Stimulated activated CD4-positive, alpha-beta T cell treated with anti-CD3 and anti-CD28 coated beads, Interleukin-15, amount 100 ng/mL, for 48 hours (primary cell): ENCODE data around the gene CDC42EP3.

Experiments used
- DNase-seq, 2 donors: peaks; one replicate each; pipeline ENCODE4 v3.0.0-alpha.2; 2020; ENCODE audit warnings: low read depth in 2 of 2

CDC42EP3 gene

GRCh38 chr2:37618326-37618725 lies 53.1 kb downstream of the CDC42EP3 start:
- DNase-seq = no peak

- DNase-seq = no peak
Observed at GRCh38 chr2:37617119-37617892, 54.1 kb downstream of the CDC42EP3 start.

GRCh38 chr2:37616677-37617005 lies 54.8 kb downstream of the CDC42EP3 start:
- DNase-seq = no peak

GRCh38 chr2:37615804-37616676 lies 55.4 kb downstream of the CDC42EP3 start:
- DNase-seq = no peak

GRCh38 chr2:37614061-37614738 lies 57.2 kb downstream of the CDC42EP3 start:
- no peak for DNase-seq

- DNase-seq = no peak
Observed at GRCh38 chr2:37612382-37612781, 59.1 kb downstream of the CDC42EP3 start.

GRCh38 chr2:37610638-37611289 lies 60.7 kb downstream of the CDC42EP3 start:
- DNase-seq = no peak

- no peak for DNase-seq
Observed at GRCh38 chr2:37609782-37610181, 61.7 kb downstream of the CDC42EP3 start.

GRCh38 chr2:37604716-37605115 lies 66.7 kb downstream of the CDC42EP3 start:
- DNase-seq = no peak

- DNase-seq = no peak
Observed at GRCh38 chr2:37602702-37603101, 68.7 kb downstream of the CDC42EP3 start.

- DNase-seq = no peak
Observed at GRCh38 chr2:37602040-37602439, 69.4 kb downstream of the CDC42EP3 start.

- no peak for DNase-seq
Observed at GRCh38 chr2:37601569-37601968, 69.9 kb downstream of the CDC42EP3 start.

GRCh38 chr2:37600735-37601134 lies 70.7 kb downstream of the CDC42EP3 start:
- DNase-seq = no peak

GRCh38 chr2:37599688-37600525 lies 71.5 kb downstream of the CDC42EP3 start:
- no peak for DNase-seq

GRCh38 chr2:37593694-37594093 lies 77.7 kb downstream of the CDC42EP3 start:
- DNase-seq = no peak

- no peak for DNase-seq
Observed at GRCh38 chr2:37593024-37593423, 78.4 kb downstream of the CDC42EP3 start.
